Stimulated activated CD8-positive, alpha-beta memory T cell treated with anti-CD3 and anti-CD28 coated beads, Interleukin-7, amount 100 ng/mL, for 24 hours (primary cell): ENCODE measurements around the gene KANSL3.
"Not testable (repeated sequence)": the region's sequence is repeated elsewhere in the genome, so short reads cannot be mapped to it uniquely, and the experiment has no call there.

Experiments used
- DNase-seq: peaks from one replicate; pipeline ENCODE4 v3.0.0-alpha.2; 2020; ENCODE audit warnings: low read depth

The KANSL3 gene

GRCh38 chr2:96654791-96655190 lies 16.7 kb upstream of the KANSL3 start:
- DNase-seq = not testable (repeated sequence)

GRCh38 chr2:96651793-96652192 lies 13.7 kb upstream of the KANSL3 start:
- no peak for DNase-seq

GRCh38 chr2:96649342-96649741 lies 11.2 kb upstream of the KANSL3 start:
- DNase-seq = no peak

DNA sequence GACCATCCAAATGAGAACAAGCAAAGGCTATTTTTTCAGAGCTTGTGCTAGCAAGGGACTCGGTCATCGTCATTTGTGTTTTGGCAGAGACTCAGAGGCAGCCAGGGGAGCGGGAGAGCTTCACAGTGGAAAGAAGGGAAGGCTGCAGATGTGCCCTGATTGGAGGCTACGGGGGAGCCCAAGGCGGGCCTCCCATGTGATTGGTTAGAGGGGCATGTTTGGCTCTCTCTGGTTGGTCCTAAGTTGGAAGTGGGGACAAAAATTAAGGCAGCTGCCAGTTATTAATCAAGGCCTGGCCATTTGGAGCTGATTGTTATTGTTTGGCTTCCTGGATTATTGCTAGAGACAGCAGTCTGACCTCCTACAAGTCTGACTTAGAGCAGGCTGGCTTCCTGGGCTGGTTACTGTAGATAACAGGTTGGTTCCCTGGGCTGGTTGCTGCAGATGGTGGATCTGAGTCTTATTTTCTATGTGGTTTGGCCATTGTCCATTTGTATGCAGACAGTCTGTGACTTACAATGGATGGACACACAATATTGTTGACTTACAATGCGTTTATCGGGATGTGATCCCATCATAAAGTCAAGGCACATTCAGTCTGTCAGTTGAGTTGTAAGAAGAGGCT lies 10.3 kb upstream of the KANSL3 start:
- no peak for DNase-seq

DNA sequence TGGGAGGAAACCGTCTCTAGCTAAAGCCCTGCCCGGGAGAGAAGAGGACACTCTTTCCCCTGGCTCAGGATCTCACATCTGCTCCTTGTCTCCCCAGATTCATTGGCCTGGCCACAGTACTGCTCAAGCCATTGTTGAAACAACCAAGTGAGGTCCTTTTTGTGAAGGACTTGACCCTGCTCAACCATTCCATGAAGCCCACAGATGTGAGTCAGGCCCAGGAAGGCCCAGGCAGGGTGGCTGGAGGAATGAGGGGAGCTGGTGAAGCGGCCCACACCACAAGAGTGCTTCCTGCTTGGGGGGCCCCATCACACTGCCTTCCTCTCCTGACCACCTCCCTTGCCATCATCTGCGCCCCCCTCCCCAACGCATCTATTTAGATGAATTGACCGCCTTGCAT lies 9.6 kb upstream of the KANSL3 start:
- DNase-seq = no peak

- DNase-seq = no peak
Measured at GRCh38 chr2:96642564-96643360, 4.7 kb upstream of the KANSL3 start, which contains the start of gene FER1L5. TSS of gene FER1L5 (plus strand) at chr2:96642764. CDS start at chr2:96642837, 73 bp downstream.

- peak; percentile 66 for DNase-seq
Measured at GRCh38 chr2:96637385-96638143, 548 bp downstream of the KANSL3 start.

- no peak for DNase-seq
Measured at GRCh38 chr2:96636551-96637171, 1.5 kb downstream of the KANSL3 start.

DNA sequence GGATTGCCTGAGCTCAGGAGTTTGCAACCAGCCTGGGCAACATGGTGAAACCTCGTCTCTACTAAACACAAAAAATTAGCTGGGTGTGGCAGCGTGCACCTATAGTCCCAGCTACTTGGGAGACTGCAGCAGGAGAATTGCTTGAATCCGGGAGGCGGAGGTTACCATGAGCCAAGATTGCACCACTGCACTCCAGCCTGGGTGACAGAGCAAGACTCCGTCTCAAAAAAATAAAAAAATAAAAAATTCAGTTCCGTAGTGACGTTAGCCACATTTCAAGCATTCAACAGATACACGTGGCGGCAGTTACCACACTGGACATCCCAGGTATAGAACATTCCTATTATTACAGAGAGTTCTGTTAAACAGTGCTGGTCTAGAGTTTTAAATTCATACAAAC lies 4.5 kb downstream of the KANSL3 start:
- DNase-seq = no peak

DNA sequence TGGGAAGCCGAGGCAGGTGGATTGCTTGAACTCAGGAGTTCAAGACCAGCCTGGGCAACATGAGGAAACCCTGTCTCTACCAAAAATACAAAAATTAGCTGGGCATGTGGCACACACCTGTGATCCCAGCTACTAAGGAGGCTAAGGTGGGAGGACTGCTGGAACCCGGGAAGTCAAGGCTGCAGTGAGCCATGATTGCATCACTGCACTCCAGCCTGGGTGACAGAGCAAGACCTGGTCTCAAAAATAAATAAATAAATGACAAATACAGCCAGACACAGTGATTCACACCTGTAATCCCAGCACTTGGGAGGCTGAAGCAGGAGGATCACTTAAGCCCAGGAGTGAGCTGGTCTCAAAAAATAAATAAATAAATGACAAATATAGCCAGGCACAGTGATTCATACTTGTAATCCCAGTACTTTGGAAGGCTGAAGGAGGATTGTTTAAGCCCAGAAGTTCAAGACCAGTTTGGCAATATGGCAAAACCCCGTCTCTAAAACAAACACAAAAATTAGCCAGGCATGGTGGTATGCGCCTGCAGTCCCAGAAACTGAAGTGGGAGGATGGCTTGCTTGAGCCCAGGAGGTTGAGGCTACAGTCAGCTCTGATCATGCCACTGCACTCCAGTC lies 6.2 kb downstream of the KANSL3 start:
- DNase-seq = no peak

DNA sequence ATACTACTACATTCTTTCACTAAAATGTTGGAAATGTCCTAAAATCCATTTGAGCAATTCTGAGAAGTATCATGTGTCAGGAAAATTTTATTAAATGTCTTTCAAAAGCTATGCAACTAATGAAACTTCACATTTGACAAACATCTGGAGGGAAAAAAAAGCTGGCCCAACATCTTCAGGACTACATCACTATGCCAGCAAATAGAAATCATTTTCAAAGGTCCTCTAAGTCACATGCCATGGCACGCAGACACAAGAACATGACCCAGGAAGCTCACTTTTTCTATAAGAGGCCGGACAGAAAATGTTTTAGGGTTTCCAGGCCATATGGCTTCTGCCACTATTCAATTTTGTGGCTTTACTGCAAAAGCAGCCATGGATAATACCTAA lies 11.6 kb downstream of the KANSL3 start:
- DNase-seq = no peak

- no peak for DNase-seq
Measured at GRCh38 chr2:96625571-96626552, 12.2 kb downstream of the KANSL3 start.

GRCh38 chr2:96623116-96623515 lies 15.0 kb downstream of the KANSL3 start:
- no peak for DNase-seq

DNA sequence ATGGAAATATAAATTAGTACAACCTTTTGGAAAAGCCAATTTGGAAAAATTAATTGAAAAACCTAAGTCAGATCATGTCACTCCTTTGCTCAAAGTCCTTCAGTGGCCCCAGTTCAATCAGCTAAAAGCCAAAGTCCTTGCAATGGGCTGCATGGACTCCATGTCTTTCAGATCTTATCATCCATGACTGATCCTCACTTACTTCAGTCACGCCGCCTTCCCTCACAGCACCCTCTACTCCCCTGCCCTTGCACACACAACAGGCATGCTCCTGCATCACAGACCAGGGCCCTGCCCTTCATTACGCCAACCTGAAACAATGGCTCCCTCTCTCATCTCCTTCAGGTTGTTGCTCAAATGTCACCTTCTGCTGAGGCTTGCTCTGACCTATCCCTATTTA lies 15.6 kb downstream of the KANSL3 start:
- DNase-seq = no peak

- no peak for DNase-seq
Measured at GRCh38 chr2:96618596-96619283, 19.4 kb downstream of the KANSL3 start.

DNA sequence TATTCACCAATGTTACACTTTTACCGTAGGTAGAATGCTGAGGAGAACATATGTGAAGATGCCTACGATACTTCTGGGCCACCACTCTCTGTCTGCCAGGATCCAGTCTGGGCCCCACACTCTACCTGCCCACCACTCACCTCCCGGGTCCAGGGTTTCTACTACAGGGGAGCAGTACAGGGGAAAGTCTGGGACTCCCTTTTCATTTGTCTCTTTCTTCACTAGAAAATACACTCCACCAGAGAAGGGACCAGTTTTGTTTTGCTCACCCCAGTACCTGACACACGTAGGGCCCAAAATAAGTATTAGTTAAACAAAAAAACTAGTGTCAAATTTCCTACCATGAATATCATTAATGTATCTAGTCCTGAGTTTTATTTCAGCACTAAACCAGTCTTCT lies 21.1 kb downstream of the KANSL3 start:
- no peak for DNase-seq

GRCh38 chr2:96616535-96616934 lies 21.6 kb downstream of the KANSL3 start:
- DNase-seq = no peak

DNA sequence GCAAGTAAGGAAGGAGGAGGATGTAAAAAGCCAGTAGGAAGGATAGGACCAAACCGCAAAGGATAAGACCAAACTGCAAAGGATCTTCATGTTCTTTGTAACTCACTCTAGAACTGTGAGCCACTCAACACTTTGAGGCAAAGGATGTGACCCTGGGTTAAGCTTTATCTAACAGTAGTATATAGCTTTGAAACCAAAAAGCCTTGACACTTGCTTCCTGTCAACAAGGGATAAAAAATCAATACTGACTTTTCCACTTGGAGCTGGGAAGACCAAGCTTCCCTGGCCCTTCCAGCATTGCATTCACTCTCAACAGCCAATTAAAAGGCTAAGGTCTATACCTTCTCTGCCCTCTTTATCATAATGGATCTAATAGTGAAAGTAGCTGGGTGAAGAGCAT lies 22.0 kb downstream of the KANSL3 start:
- DNase-seq = no peak

DNA sequence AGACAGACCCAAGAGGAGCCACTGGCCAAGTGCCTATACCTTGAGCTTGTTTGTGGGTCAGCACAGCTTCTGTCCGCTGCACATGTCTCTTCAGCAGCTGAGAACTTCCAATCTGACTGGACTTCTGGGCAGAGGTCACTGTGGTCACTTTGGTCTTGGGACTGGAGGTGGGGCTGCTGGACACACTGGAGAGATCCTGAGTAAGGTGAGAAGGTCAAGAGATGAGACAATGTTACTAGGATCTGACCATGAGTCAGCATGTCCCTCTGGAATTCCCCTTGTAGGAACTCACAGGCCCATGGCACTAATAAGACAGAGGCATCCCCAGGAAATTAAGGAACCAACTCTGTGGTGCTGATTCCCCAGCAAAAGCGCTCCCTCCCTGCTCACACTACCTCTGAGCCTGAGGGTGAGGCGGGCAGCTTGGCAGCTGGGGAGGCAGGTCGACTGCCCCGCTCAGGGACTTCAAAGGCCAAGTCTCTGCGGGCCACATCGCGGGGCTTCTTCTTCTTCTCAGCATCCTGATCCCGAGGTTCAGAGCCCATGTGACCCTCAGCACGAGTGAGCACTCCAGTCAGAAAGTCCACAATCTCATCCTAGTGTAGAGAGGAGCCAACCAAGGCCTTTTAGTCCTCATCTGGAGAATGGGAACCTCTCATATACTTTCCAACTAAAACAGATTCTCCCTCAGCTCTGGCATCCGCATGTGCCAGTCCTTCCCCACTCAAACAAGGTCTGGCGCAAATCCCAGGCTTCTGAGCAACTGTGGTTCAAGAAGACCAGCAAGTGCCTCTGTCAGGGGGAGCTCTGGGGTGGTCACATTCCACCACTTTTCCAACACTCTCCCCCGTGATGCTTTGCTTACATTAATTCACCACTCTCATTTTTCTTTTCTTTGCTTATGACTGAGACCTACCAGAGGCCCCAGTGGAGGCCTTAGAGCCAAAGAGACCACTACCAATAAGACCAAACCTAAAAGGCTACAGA lies 29.4 kb downstream of the KANSL3 start:
- DNase-seq = no peak
